ENCODE measurements around the gene SPTBN4. TPM values are rescaled to one million over a fixed set of nuclear protein-coding genes. Genes with fewer than 3 reads are reported as not detected.
A peak's percentile ranks its signal among the peaks of the same experiment; 100 is the strongest.
"Not testable (repeated sequence)": the region's sequence is repeated elsewhere in the genome, so short reads cannot be mapped to it uniquely, and the experiment has no call there.

The SPTBN4 gene
- total and polyA plus RNA-seq, 10 donors: 0.30 to 2.3 (median 0.66) TPM

DNA sequence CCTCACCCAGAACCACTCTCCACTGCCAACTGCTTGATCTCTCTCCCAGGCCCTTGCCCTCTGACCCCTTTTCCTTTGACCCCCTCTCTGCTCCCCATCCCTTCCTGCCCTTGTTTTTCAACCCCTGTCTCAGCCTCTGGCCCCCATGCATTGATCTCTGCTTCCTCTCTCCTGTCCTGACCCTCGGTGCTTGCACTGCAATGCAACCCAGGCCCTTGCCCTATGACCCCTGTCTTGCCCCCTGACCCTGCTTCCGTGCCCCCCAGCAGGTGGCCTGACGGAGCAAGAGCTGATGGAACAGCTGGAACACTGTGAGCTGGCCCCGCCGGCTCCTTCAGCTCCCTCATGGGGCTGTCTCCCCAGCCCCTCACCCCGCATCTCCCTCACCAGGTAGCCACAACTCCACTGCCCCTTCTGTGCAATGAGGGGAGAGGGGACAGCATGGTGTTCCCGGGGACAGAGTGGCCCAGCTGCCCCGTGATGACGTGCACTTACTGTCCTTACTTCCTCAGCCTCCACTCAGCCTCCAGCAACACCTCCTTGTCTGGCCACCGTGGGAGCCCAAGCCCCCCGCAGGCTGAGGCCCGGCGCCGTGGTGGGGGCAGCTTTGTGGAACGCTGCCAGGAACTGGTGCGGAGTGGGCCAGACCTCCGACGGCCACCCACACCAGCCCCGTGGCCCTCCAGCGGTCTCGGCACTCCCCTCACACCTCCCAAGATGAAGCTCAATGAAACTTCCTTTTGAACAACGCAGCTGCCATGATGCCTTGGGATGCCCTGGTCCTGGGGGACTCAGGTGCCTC is 123.9 kb downstream of the SPTBN4 start:
- no peak for DNase-seq
- Histone ChIP-seq H3K4me3 (no peak overlapping the region), H3K27ac (peak overlapping the region in 1 of 8 donors; percentile 18), H3K27me3 (replicated peaks in 1 of 7) (peaks cover 0 to 15% (median 0%) of the 10 kb centered on the region in 7 donors), H3K36me3 (peaks cover 0 to 60% (median 40%) of the 10 kb centered on the region in 6 donors), H3K9me3 (peaks cover 0 to 6% (median 0%) of the 10 kb centered on the region in 8 donors), H3K4me1 (peaks cover 0 to 21% (median 0%) of the 10 kb centered on the region in 6 donors)
- TF ChIP-seq POLR2A (IDR thresholded peaks at IDR 0.05) (no peak), POLR2AphosphoS5 (IDR thresholded peaks at IDR 0.05) (peak in 2 of 3 donors; percentile 30 to 72)
- intact Hi-C loops (cut with DNase I; ENCODE audit: low total_unique reads): loop anchor here (10.0 kb wide), 1 partner anchor 56 kb away; no protein-coding TSS in a partner anchor
- WGBS, 5 donors: 88 to 92% (median 89%) methylated on average over 11 to 22 of the region's 22 CpGs

DNA sequence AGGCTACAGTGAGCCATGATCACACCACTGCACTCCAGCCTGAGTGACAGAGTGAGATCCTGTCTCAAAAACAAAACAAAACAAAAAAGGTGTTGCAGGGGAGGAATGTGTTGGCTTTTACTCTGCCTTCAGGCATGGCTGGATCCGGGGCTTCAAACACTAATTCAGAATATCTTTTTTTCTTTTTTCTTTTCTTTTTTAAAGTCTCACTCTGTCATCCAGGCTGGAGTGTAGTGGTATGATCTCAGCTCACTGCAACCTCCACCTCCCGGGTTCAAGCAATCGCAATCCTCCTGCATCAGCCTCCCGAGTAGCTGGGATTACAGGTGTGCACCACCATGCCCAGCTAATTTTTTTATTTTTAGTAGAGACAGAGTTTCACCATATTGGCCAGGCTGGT is 124.9 kb downstream of the SPTBN4 start:
- intact Hi-C loops (cut with DNase I; ENCODE audit: low total_unique reads): loop anchor here (10.0 kb wide), 1 partner anchor 57 kb away; no protein-coding TSS in a partner anchor
- not testable (repeated sequence) for DNase-seq

DNA sequence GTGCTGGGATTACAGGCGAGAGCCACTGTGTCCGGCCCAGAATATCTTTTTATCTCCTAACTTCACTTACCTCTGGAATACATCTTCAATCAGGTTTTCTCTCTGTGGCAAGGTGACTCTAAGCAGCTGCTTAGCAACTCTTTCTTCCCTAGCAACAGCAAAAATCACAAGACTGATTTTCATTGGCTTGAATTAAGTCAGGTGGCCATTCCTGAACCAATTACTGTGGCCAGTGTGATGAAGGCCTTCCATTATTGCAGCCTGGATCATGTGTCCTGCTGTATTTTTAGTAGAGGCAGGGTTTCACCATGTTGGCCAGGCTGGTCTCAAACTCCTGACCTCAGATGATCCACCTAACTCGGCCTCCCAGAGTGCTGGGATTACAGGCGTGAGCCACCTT is 125.4 kb downstream of the SPTBN4 start:
- no peak for TF ChIP-seq POLR2A (IDR thresholded peaks at IDR 0.05)
- no peak for TF ChIP-seq POLR2AphosphoS5 (IDR thresholded peaks at IDR 0.05)
- TF ChIP-seq, protein P1, sequence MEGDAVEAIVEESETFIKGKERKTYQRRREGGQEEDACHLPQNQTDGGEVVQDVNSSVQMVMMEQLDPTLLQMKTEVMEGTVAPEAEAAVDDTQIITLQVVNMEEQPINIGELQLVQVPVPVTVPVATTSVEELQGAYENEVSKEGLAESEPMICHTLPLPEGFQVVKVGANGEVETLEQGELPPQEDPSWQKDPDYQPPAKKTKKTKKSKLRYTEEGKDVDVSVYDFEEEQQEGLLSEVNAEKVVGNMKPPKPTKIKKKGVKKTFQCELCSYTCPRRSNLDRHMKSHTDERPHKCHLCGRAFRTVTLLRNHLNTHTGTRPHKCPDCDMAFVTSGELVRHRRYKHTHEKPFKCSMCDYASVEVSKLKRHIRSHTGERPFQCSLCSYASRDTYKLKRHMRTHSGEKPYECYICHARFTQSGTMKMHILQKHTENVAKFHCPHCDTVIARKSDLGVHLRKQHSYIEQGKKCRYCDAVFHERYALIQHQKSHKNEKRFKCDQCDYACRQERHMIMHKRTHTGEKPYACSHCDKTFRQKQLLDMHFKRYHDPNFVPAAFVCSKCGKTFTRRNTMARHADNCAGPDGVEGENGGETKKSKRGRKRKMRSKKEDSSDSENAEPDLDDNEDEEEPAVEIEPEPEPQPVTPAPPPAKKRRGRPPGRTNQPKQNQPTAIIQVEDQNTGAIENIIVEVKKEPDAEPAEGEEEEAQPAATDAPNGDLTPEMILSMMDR (IDR thresholded peaks at IDR 0.05 in 8 of 11, conservative IDR thresholded peaks at IDR 0.05 in 3 of 11): no peak
- Histone ChIP-seq H3K4me3 (no peak overlapping the region), H3K9me3 (peaks cover 0 to 6% (median 0%) of the 10 kb centered on the region in 8 donors), H3K36me3 (peaks cover 0 to 45% (median 26%) of the 10 kb centered on the region in 6 donors), H3K4me1 (peaks cover 6 to 14% (median 7%) of the 10 kb centered on the region in 6 donors), H3K27me3 (replicated peaks in 1 of 7) (peaks cover 0 to 30% (median 13%) of the 10 kb centered on the region in 7 donors), H3K27ac (no peak overlapping the region)
- WGBS, 5 donors: 88 to 92% (median 90%) methylated on average over 4 of the region's 4 CpGs
- intact Hi-C loops (cut with DNase I; ENCODE audit: low total_unique reads): loop anchor here (10.0 kb wide), 1 partner anchor 57 kb away; no protein-coding TSS in a partner anchor
- DNase-seq: no peak

More for the DNA sequence above, 124.9 kb downstream of the SPTBN4 start:
- Histone ChIP-seq H3K27ac (peak overlapping the region in 1 of 8 donors; percentile 18), H3K27me3 (replicated peaks in 1 of 7) (peaks cover 0 to 25% (median 8%) of the 10 kb centered on the region in 7 donors), H3K36me3 (peaks cover 0 to 50% (median 31%) of the 10 kb centered on the region in 6 donors), H3K4me1 (peaks cover 1 to 14% (median 3%) of the 10 kb centered on the region in 6 donors)
- not testable (repeated sequence) for H3K4me3 ChIP-seq, H3K9me3 ChIP-seq
- WGBS, 5 donors: 83 to 97% (median 94%) methylated on average over 4 of the region's 4 CpGs

DNA sequence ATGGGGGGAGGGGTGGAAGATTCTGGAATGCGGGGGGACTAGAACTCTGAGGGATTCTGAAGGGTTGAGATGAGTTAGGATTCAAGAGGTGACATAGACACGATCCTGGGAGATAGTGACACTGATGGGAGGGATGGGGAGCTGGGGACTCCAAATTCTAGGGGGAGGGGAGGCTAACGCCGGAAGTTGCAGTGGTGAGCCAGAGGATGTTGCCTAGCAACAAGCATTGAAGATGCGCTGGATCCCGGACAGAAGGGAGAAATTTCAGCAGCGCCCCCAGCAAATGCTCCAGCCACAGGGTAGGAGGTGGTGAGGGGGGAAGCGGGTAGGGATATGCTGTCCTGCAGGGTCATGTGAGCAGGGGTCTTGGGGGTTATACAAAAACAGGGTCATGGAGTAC is 127.5 kb downstream of the SPTBN4 start:
- Histone ChIP-seq H3K9me3 (peaks cover 0 to 6% (median 0%) of the 10 kb centered on the region in 8 donors), H3K36me3 (peaks cover 0 to 24% (median 13%) of the 10 kb centered on the region in 6 donors), H3K4me1 (peaks cover 12 to 35% (median 28%) of the 10 kb centered on the region in 6 donors), H3K4me3 (no peak overlapping the region), H3K27me3 (replicated peaks in 1 of 7) (peaks cover 0 to 50% (median 33%) of the 10 kb centered on the region in 7 donors), H3K27ac (no peak overlapping the region)
- TF ChIP-seq POLR2A (IDR thresholded peaks at IDR 0.05): no peak
- TF ChIP-seq, protein P1 (IDR thresholded peaks at IDR 0.05 in 8 of 11, conservative IDR thresholded peaks at IDR 0.05 in 3 of 11): no peak
- TF ChIP-seq POLR2AphosphoS5 (IDR thresholded peaks at IDR 0.05): no peak
- WGBS, 5 donors: 40 to 46% (median 42%) methylated on average over 8 of the region's 8 CpGs
- intact Hi-C loops (cut with DNase I; ENCODE audit: low total_unique reads): loop anchor here (10.0 kb wide), 1 partner anchor 59 kb away; no protein-coding TSS in a partner anchor
- no peak for DNase-seq
